HEK293T (cell line): ENCODE results near the gene GRHL1.

Experiments used
- ARNT ChIP-seq: fragments of 450-650 bp; IDR thresholded peaks from 2 replicates; pipeline ENCODE4 v1.6.1; 2017; ENCODE audit warnings: mild to moderate bottlenecking
- FOXA1 ChIP-seq: fragments of 450-650 bp; IDR thresholded peaks from 2 replicates; pipeline ENCODE4 v1.6.1; 2016; ENCODE audit warnings: mild to moderate bottlenecking
- FOXK2 ChIP-seq: fragments of 450-650 bp; IDR thresholded peaks from 2 replicates; pipeline ENCODE4 v1.6.1; 2016; ENCODE audit warnings: mild to moderate bottlenecking
- L3MBTL2 ChIP-seq: fragments of 450-650 bp; conservative IDR thresholded peaks from 2 replicates; pipeline ENCODE4 v1.6.1; 2016; ENCODE audit warnings: mild to moderate bottlenecking
- SUZ12 ChIP-seq: fragments of 450-650 bp; IDR thresholded peaks from 2 replicates; pipeline ENCODE4 v1.6.1; 2016; ENCODE audit warnings: mild to moderate bottlenecking
- TF ChIP-seq, protein P1 (sequence below): fragments of 450-650 bp; IDR thresholded peaks from 2 replicates; pipeline ENCODE4 v1.6.1; 2016

DNA sequence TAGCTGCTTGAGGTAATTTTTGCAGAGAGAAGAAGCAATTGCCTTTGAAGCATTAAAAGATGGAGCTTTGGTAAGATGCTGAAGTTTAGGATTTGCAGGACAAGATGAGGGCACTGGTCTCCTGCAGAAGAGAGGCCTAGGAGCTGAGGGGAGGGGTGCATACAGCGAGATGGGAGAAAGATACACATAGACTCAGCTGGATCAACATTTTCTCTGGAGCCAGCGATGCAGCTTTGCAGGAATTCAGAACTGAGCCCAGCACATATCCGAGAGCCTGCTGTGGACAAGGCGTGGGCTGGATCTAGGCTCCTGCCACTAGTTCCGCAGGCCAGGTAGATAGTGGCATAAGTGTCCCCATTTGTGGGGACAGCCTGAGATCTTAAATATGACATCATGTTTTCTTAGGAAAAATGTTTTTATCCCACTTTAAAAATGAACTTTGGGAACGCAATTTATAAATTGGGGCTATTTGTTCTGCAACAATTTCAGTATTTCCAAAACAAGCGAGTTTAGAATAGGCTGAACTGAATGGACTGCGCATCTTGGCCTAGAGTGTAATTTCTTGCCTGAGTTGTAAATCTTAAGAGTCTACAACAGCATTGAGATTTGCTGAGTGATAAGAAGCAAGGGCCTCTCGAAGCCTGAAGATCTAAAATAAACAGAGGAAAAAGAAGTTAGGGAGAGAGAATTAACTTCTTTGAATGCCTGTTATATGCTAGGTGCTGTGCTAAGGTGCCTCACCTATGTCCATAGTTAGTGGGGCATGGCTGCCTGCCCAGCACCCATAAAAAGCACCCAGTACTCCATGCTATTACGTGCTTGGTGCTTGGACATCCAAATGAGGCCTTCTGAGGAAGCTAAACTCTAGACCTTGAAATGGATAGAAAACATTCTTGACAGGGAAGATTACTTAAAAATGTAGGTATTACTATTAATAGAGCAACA is 17.3 kb downstream of the GRHL1 start:
- TF ChIP-seq FOXK2 = no peak
- no peak for TF ChIP-seq ARNT
- no peak for TF ChIP-seq FOXA1
- no peak for TF ChIP-seq L3MBTL2
- no peak for TF ChIP-seq SUZ12
- TF ChIP-seq, protein P1, sequence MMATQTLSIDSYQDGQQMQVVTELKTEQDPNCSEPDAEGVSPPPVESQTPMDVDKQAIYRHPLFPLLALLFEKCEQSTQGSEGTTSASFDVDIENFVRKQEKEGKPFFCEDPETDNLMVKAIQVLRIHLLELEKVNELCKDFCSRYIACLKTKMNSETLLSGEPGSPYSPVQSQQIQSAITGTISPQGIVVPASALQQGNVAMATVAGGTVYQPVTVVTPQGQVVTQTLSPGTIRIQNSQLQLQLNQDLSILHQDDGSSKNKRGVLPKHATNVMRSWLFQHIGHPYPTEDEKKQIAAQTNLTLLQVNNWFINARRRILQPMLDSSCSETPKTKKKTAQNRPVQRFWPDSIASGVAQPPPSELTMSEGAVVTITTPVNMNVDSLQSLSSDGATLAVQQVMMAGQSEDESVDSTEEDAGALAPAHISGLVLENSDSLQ = no peak
